Uterus (tissue), 4 donors: ENCODE results near the gene WDR27. TPM values are rescaled to one million over a fixed set of nuclear protein-coding genes. Genes with fewer than 3 reads are reported as not detected.

ENCODE experiments used
- DNase-seq, 2 donors: peaks; one replicate each; pipeline ENCODE4 v3.0.0-alpha.2; 2019 to 2020
- H3K27ac ChIP-seq, 2 donors: fragments of 200-600 bp; sonication (generic); 1 replicate in 1 of 2; 2 replicates in 1 of 2; pipeline ENCODE4 v1.5.1; 2016 to 2018
- H3K27me3 ChIP-seq, 2 donors: fragments of 200-600 bp; sonication (generic); one replicate each; pipeline ENCODE4 v1.5.1; 2018 to 2019; ENCODE audit warnings: control low read depth in 1 of 2
- H3K36me3 ChIP-seq, 2 donors: fragments of 200-600 bp; sonication (generic); one replicate each; pipeline ENCODE4 v1.5.1; 2019; ENCODE audit warnings: control low read depth in 1 of 2
- H3K4me1 ChIP-seq, 2 donors: fragments of 200-600 bp; sonication (generic); one replicate each; pipeline ENCODE4 v1.5.1; 2018 to 2019; ENCODE audit warnings: control low read depth in 1 of 2
- H3K4me3 ChIP-seq, 2 donors: fragments of 200-600 bp; sonication (generic); 1 replicate in 1 of 2; 2 replicates in 1 of 2; pipeline ENCODE4 v1.5.1; 2018 to 2019; ENCODE audit warnings: mild to moderate bottlenecking in 1 of 2
- H3K9me3 ChIP-seq, 2 donors: fragments of 200-600 bp; sonication (generic); one replicate each; pipeline ENCODE4 v1.5.1; 2019; ENCODE audit warnings: control low read depth in 1 of 2
- CTCF ChIP-seq, 4 experiments: fragments of 200-600 bp in 2 of 4; fragments of 450-650 bp in 2 of 4; sonication (generic) in 2 of 4; IDR thresholded peaks; one replicate each; pipeline ENCODE4 v1.5.1; 2016 to 2019; ENCODE audit warnings: antibody characterized with exemption in 4 of 4, mild to moderate bottlenecking in 2 of 4, moderate library complexity in 1 of 4
- POLR2A ChIP-seq, 2 donors: fragments of 450-650 bp; IDR thresholded peaks; one replicate each; pipeline ENCODE4 v1.6.1; 2016; ENCODE audit warnings: antibody characterized with exemption in 2 of 2, mild to moderate bottlenecking in 1 of 2, moderate library complexity in 1 of 2
- intact Hi-C: fragments of 100-400 bp; cut with DNase I; formaldehyde crosslinking; loops from one replicate; pipeline ENCODE4 v1.15.1; 2023; ENCODE audit warnings: low total_unique reads
- total RNA-seq, 4 donors: library from RNA; depleted of rRNA in 3 of 4; stranded (reverse); fragments of >200 nt in 3 of 4; gene quantifications; one replicate each; pipeline versions ENCODE4 v1.1.0 to v1.2.4, GENCODE V29; 2014 to 2023
- donor health status: DM: yes; HTN: yes; CAD: no.

WDR27 gene
- total RNA-seq, 4 donors from 2014 or later, result 41.8 to 69.7 (median 59.7) TPM

GRCh38 chr6:169411296-169411695, 290.5 kb downstream of the WDR27 start:
- Histone ChIP-seq H3K4me1 (no peaks in the 10 kb centered on the region), H3K36me3 (no peaks in the 10 kb centered on the region), H3K4me3 (no peak overlapping the region), H3K27ac (no peak overlapping the region), H3K9me3 (peaks cover 0 to 8% of the 10 kb centered on the region in 2 donors), H3K27me3 (no peaks in the 10 kb centered on the region)
- DNase-seq, result no peak
- intact Hi-C loops, result no loop called here
- TF ChIP-seq CTCF (IDR thresholded peaks at IDR 0.05), result no peak
- TF ChIP-seq POLR2A (IDR thresholded peaks at IDR 0.05), result no peak

GRCh38 chr6:169409742-169410312, 292.0 kb downstream of the WDR27 start:
- no peaks in the 10 kb centered on the region for H3K27me3 ChIP-seq
- TF ChIP-seq POLR2A (IDR thresholded peaks at IDR 0.05), result no peak
- no peak for TF ChIP-seq CTCF (IDR thresholded peaks at IDR 0.05)
- H3K36me3 ChIP-seq, result no peaks in the 10 kb centered on the region
- H3K4me3 ChIP-seq, result no peak overlapping the region
- H3K4me1 ChIP-seq, result no peaks in the 10 kb centered on the region
- no peak for DNase-seq
- peaks cover 0 to 3% of the 10 kb centered on the region in 2 donors for H3K9me3 ChIP-seq
- no peak overlapping the region for H3K27ac ChIP-seq
- intact Hi-C loops, result no loop called here

GRCh38 chr6:169407325-169407724, 294.5 kb downstream of the WDR27 start:
- Histone ChIP-seq H3K27ac (peak overlapping the region; percentile 51 to 66), H3K36me3 (no peaks in the 10 kb centered on the region), H3K9me3 (no peaks in the 10 kb centered on the region), H3K27me3 (no peaks in the 10 kb centered on the region), H3K4me1 (no peaks in the 10 kb centered on the region), H3K4me3 (peak overlapping the region in 1 of 2 donors; percentile 1)
- DNase-seq, result no peak
- no peak for TF ChIP-seq CTCF (IDR thresholded peaks at IDR 0.05)
- TF ChIP-seq POLR2A (IDR thresholded peaks at IDR 0.05), result no peak
- intact Hi-C loops, result no loop called here

Other genes starting within 250 kb of the WDR27 start
- gene C6orf120, start 97 bp upstream of the WDR27 start, total RNA-seq, result 10 to 100 TPM; 16.7 to 35.3 (median 29.2) TPM
- gene PHF10, start 22.5 kb upstream of the WDR27 start, total RNA-seq, result 100 to 1,000 TPM in 1 of 4 donors, 10 to 100 TPM in 3; 36.2 to 121 (median 67.5) TPM
- gene DYNLT2, start 49.5 kb upstream of the WDR27 start, total RNA-seq, result 1 to 10 TPM in 2 of 4 donors, under 1 TPM in 1, not detected in 1; 0.26 to 3.0 (median 2.7) TPM
- gene ERMARD, start 49.6 kb upstream of the WDR27 start, total RNA-seq, result 10 to 100 TPM; 13.5 to 37.1 (median 28.6) TPM